A549 (cell line): ENCODE measurements around the gene NOC4L. TPM values are rescaled to one million over a fixed set of nuclear protein-coding genes. Genes with fewer than 3 reads are reported as not detected.

Experiments
- ATAC-seq, 2 experiments: fragments of 200-7000 bp in 1 of 2; fragments of >200 bp in 1 of 2; cut with Nextera tagmentation in 1 of 2; cut with Tn5 transposase in 1 of 2; 3 replicates each; pipeline versions ENCODE4 v1.8.0 to v1.9.1; 2018 to 2020; ENCODE audit warnings: mild to moderate bottlenecking in 1 of 2, moderate library complexity in 1 of 2
- CTCF ChIA-PET: fragments of 300-600 bp; sonication (Branson Sonifier 250); formaldehyde crosslinking; extraction: SDS; loops from one replicate; lab custom pipeline; 2021; ENCODE audit warnings: antibody characterized with exemption, inconsistent platforms; lab: Yijun Ruan, JAX
- POLR2A ChIA-PET: fragments of 350-600 bp; formaldehyde crosslinking; extraction: SDS; loops from one replicate; lab custom pipeline; 2021; ENCODE audit warnings: antibody characterized with exemption, inconsistent platforms; lab: Yijun Ruan, JAX
- DNase-seq, 2 experiments: peaks; one replicate each; pipeline versions ENCODE4 v3.0.0 to v3.0.0-alpha.2; 2011 to 2016; ENCODE audit warnings: low read depth in 1 of 2, low spot score in 1 of 2
- FAIRE-seq: peaks from 2 replicates; lab custom pipeline; 2011; peaks lifted over from hg19 to GRCh38; lab: Jason Lieb, UNC
- H3K27ac ChIP-seq, 2 experiments: fragments of >200 bp; sonication (Bioruptor Twin); formaldehyde crosslinking; 3 replicates each; pipeline ENCODE4 v1.5.1; 2016 to 2017
- H3K4me1 ChIP-seq: fragments of >200 bp; sonication (Bioruptor Twin); formaldehyde crosslinking; 3 replicates; pipeline ENCODE4 v1.6.1; 2016
- H3K4me2 ChIP-seq: fragments of >200 bp; sonication (Bioruptor Twin); formaldehyde crosslinking; 3 replicates; pipeline ENCODE4 v1.6.1; 2016
- H3K4me3 ChIP-seq: fragments of >200 bp; sonication (Bioruptor Twin); formaldehyde crosslinking; 3 replicates; pipeline ENCODE4 v1.5.1; 2016
- H3K9me3 ChIP-seq: fragments of >200 bp; sonication (Bioruptor Twin); formaldehyde crosslinking; 3 replicates; pipeline ENCODE4 v1.6.1; 2016
- BHLHE40 ChIP-seq: IDR thresholded peaks from 2 replicates; pipeline ENCODE4 v1.6.1; 2012; ENCODE audit warnings: low read depth, low read length, inconsistent platforms
- CEBPB ChIP-seq, 2 experiments: fragments of >200 bp in 1 of 2; sonication (Bioruptor Twin) in 1 of 2; formaldehyde crosslinking in 1 of 2; IDR thresholded peaks; 2 replicates each; pipeline ENCODE4 v1.6.1; 2012 to 2016
- CHD4 ChIP-seq: fragments of 200-600 bp; sonication (generic); IDR thresholded peaks from 2 replicates; pipeline ENCODE4 v1.6.1; 2016; ENCODE audit warnings: antibody characterized with exemption, mild to moderate bottlenecking, borderline replicate concordance
- ESRRA ChIP-seq: fragments of 150-350 bp; IDR thresholded peaks from 2 replicates; pipeline ENCODE4 v1.6.1; 2014; ENCODE audit warnings: mild to moderate bottlenecking, low read length, borderline replicate concordance
- FOSL2 ChIP-seq, 2 experiments: fragments of 450-650 bp in 1 of 2; fragments of >200 bp in 1 of 2; sonication (Bioruptor Twin) in 1 of 2; formaldehyde crosslinking; IDR thresholded peaks; 2 replicates each; pipeline versions ENCODE4 v1.5.0 to v1.6.1; 2016 to 2020; ENCODE audit warnings: mild to moderate bottlenecking in 1 of 2, moderate library complexity in 1 of 2
- HEYL ChIP-seq: fragments of 250-450 bp; sonication (Bioruptor Pico); IDR thresholded peaks from 2 replicates; pipeline ENCODE4 v1.8.0; 2021; ENCODE audit warnings: mild to moderate bottlenecking, moderate library complexity
- HOXA7 ChIP-seq: fragments of 250-450 bp; sonication (Bioruptor Pico); IDR thresholded peaks from 2 replicates; pipeline ENCODE4 v1.5.0; 2020; ENCODE audit warnings: mild to moderate bottlenecking, moderate library complexity
- HOXB13 ChIP-seq: fragments of 250-450 bp; sonication (Bioruptor Pico); IDR thresholded peaks from 2 replicates; pipeline ENCODE4 v1.5.0; 2020; ENCODE audit warnings: low read depth, mild to moderate bottlenecking, moderate library complexity
- HOXB5 ChIP-seq: fragments of 250-450 bp; sonication (Bioruptor Pico); IDR thresholded peaks from 2 replicates; pipeline ENCODE4 v1.5.0; 2020; ENCODE audit warnings: mild to moderate bottlenecking, moderate library complexity
- KDM1A ChIP-seq: fragments of 200-600 bp; sonication (generic); IDR thresholded peaks from 2 replicates; pipeline ENCODE4 v1.6.1; 2016; ENCODE audit warnings: low read depth, mild to moderate bottlenecking
- KDM5A ChIP-seq: fragments of 200-600 bp; sonication (generic); IDR thresholded peaks from 2 replicates; pipeline ENCODE4 v1.6.1; 2016; ENCODE audit warnings: antibody characterized with exemption, mild to moderate bottlenecking
- MAX ChIP-seq: IDR thresholded peaks from 2 replicates; pipeline ENCODE4 v1.6.1; 2012
- NR3C1 ChIP-seq: fragments of >200 bp; sonication (Bioruptor Twin); formaldehyde crosslinking; IDR thresholded peaks from 3 replicates; pipeline ENCODE4 v1.6.1; 2017
- PBX3 ChIP-seq: IDR thresholded peaks from 2 replicates; pipeline ENCODE4 v1.6.1; 2012
- POLR2A ChIP-seq: IDR thresholded peaks from 2 replicates; pipeline ENCODE4 v1.6.1; 2012; ENCODE audit warnings: mild to moderate bottlenecking, low read length
- RCOR1 ChIP-seq: fragments of 150-350 bp; IDR thresholded peaks from 2 replicates; pipeline ENCODE4 v1.6.1; 2014; ENCODE audit warnings: antibody characterized with exemption, low read length, low read depth
- SMC3 ChIP-seq: fragments of >200 bp; sonication (Bioruptor Twin); formaldehyde crosslinking; IDR thresholded peaks from 3 replicates; pipeline ENCODE4 v1.6.1; 2018; ENCODE audit warnings: inconsistent platforms
- ZSCAN20 ChIP-seq: fragments of 250-450 bp; sonication (Bioruptor Pico); IDR thresholded peaks from 2 replicates; pipeline ENCODE4 v1.8.0; 2022; ENCODE audit warnings: mild to moderate bottlenecking, moderate library complexity
- WGBS: methylation state at CpG from one replicate; pipeline ENCODE4 v1.1.6; 2017; ENCODE audit errors: missing lambda C conversion rate; 5-methylcytosine and 5-hydroxymethylcytosine counted together
- polyA plus RNA-seq, 4 experiments: library from polyadenylated mRNA; depleted of rRNA in 3 of 4; stranded (reverse); fragments of >200 nt; fragmentation: RNase III in 1 of 4; extraction: RNeasy Plus Mini Kit Qiagen cat#74134 plus additional on column Dnase treatment in 1 of 4; gene quantifications; 2 replicates in 3 of 4; 3 replicates in 1 of 4; pipeline ENCODE4 v1.2.3, GENCODE V29; 2011 to 2017
- TF ChIP-seq, protein P1 (sequence below): fragments of >200 bp; sonication (Bioruptor Twin); formaldehyde crosslinking; IDR thresholded peaks from 3 replicates; pipeline ENCODE4 v1.5.1; 2016
- TF ChIP-seq, protein P2 (sequence below): fragments of 250-450 bp; sonication (Bioruptor Pico); IDR thresholded peaks from 2 replicates; pipeline ENCODE4 v1.5.0; 2021; ENCODE audit warnings: mild to moderate bottlenecking, moderate library complexity, borderline replicate concordance

Gene NOC4L
- polyA plus RNA-seq, 2 of the 4 experiments (the other 2 are of a cell fraction), result 12.1 to 34.1 TPM

DNA sequence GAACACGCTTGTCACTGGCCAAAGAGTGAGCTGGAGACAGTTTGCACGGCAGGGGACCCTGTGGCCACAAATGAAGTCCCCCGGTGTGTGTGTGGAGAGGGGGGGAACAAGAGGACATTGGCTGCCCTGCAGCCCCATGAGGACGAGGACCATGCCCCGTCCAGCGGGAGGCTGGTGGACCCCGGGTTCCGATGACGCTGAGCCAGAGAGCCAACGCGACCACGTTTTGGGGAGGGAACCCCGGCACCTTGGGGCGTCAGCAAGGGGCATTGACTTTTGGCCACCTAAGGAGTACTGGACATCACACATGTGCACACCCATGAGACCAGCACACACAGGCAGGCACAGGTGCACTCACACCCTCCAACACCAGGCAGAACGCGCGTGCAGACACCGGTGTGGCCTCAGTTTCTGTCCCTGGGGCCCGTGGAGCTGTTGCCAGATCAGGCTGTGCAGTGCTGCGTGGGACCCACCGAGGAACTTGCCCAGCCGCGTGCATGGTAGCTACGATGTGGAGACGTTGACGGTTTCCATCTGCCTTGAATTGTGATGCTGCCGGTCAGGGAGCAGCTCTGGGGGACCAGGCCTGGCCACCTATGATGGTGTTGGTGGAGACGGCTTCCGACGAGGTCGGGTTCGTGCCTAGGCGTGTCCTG, 26.5 kb downstream of the NOC4L start:
- Histone ChIP-seq H3K27ac (no peak overlapping the region), H3K4me2 (no peak overlapping the region), H3K4me1 (no peaks in the 10 kb centered on the region; the same call in 2 of the 3 replicates), H3K4me3 (no peak overlapping the region), H3K9me3 (no peaks in the 10 kb centered on the region)
- POLR2A ChIA-PET, result no interaction called here
- CTCF ChIA-PET, result interaction anchor here (1.0 to 1.6 kb wide), 4 partner anchors 12 to 149 kb away, joined by 3 to 5 read pairs (median 3); no protein-coding TSS in a partner anchor
- no peak for DNase-seq
- 87% methylated on average over 28 of the region's 33 CpGs for WGBS
- TF ChIP-seq SMC3 (no peak), ZSCAN20 (CRISPR knock-in tag) (no peak), KDM5A (no peak), HEYL (CRISPR knock-in tag) (no peak), ESRRA (no peak), KDM1A (no peak), POLR2A (no peak)
- TF ChIP-seq, protein P1, sequence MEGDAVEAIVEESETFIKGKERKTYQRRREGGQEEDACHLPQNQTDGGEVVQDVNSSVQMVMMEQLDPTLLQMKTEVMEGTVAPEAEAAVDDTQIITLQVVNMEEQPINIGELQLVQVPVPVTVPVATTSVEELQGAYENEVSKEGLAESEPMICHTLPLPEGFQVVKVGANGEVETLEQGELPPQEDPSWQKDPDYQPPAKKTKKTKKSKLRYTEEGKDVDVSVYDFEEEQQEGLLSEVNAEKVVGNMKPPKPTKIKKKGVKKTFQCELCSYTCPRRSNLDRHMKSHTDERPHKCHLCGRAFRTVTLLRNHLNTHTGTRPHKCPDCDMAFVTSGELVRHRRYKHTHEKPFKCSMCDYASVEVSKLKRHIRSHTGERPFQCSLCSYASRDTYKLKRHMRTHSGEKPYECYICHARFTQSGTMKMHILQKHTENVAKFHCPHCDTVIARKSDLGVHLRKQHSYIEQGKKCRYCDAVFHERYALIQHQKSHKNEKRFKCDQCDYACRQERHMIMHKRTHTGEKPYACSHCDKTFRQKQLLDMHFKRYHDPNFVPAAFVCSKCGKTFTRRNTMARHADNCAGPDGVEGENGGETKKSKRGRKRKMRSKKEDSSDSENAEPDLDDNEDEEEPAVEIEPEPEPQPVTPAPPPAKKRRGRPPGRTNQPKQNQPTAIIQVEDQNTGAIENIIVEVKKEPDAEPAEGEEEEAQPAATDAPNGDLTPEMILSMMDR, result no peak
- ATAC-seq, result no peak; a peak in 1 of 6 replicates
- FAIRE-seq, result no peak

DNA sequence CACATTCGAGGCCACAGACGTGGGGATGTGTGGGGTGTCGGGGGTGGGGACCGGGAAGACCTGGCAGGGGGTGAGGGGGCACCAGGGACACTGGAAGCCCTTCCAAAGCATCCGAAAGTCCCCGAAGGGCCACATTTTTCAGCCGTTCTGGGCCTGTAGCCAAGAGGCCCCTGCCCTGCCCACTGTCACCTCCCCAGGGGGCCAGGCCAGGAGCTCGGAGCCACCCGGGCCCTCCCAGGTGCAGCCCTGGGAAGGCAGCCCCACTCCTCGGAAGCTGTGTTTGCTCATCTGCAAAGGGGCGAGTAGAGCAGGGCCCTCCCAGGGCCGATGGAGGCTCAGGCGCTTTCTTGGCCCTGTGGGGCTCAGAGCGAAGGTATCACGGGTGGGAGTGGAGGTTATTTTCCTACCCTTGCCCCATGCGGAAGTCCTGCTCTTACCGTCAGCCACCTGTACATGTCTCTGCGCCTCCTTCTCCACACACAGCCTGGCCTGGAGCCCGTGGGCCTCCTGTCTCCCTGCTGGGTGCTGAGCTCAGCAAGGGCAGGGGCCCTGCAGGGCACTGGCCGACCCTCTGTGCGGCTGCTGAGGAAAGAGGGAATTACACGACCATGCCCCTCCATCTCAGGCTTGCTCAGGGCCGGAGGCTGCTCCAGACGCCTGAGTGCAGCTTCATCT, 27.2 kb downstream of the NOC4L start:
- Histone ChIP-seq H3K4me2 (no peak overlapping the region), H3K4me3 (no peak overlapping the region), H3K27ac (no peak overlapping the region), H3K4me1 (no peaks in the 10 kb centered on the region; the same call in 2 of the 3 replicates), H3K9me3 (no peaks in the 10 kb centered on the region)
- WGBS, result 62% methylated on average over 14 of the region's 24 CpGs
- ATAC-seq (no peak; a peak in 1 of 6 replicates), DNase-seq (no peak), FAIRE-seq (no peak)
- ChIA-PET POLR2A (no interaction called here), CTCF (interaction anchor here (1.0 to 1.6 kb wide), 5 partner anchors 12 to 148 kb away, joined by 3 to 5 read pairs (median 3); no protein-coding TSS in a partner anchor)
- no peak for TF ChIP-seq HEYL (CRISPR knock-in tag)
- no peak for TF ChIP-seq HOXA7 (CRISPR knock-in tag)
- no peak for TF ChIP-seq CHD4
- no peak for TF ChIP-seq NR3C1
- TF ChIP-seq HOXB5 (CRISPR knock-in tag), result no peak
- no peak for TF ChIP-seq PBX3
- TF ChIP-seq, protein P2, sequence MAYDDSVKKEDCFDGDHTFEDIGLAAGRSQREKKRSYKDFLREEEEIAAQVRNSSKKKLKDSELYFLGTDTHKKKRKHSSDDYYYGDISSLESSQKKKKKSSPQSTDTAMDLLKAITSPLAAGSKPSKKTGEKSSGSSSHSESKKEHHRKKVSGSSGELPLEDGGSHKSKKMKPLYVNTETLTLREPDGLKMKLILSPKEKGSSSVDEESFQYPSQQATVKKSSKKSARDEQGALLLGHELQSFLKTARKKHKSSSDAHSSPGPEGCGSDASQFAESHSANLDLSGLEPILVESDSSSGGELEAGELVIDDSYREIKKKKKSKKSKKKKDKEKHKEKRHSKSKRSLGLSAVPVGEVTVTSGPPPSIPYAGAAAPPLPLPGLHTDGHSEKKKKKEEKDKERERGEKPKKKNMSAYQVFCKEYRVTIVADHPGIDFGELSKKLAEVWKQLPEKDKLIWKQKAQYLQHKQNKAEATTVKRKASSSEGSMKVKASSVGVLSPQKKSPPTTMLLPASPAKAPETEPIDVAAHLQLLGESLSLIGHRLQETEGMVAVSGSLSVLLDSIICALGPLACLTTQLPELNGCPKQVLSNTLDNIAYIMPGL (CRISPR knock-in tag), result no peak
- no peak for TF ChIP-seq HOXB13 (CRISPR knock-in tag)
- no peak for TF ChIP-seq SMC3
- TF ChIP-seq FOSL2 (IDR thresholded peaks at IDR 0.05), result no peak
- no peak for TF ChIP-seq FOSL2 (CRISPR knock-in tag; IDR thresholded peaks at IDR 0.05)
- TF ChIP-seq KDM5A, result no peak
- no peak for TF ChIP-seq RCOR1
- no peak for TF ChIP-seq CEBPB (IDR thresholded peaks at IDR 0.05)
- no peak for TF ChIP-seq BHLHE40
- TF ChIP-seq MAX, result no peak
